ENCODE measurements around the gene FAAH. TPM values are rescaled to one million over a fixed set of nuclear protein-coding genes. Genes with fewer than 3 reads are reported as not detected.

Gene FAAH
- total and polyA plus RNA-seq, 2 of the 4 experiments (the other 2 are of a cell fraction): under 0.01 to 0.19 TPM

- TF ChIP-seq NFE2L2 (IDR thresholded peaks at IDR 0.05; ENCODE audit: low read depth, low read length) (no peak), FOS (IDR thresholded peaks at IDR 0.05; ENCODE audit: low read depth, low read length) (no peak), ELK1 (IDR thresholded peaks at IDR 0.05; ENCODE audit: borderline replicate concordance, low read depth, low read length) (no peak), CTCF (conservative IDR thresholded peaks at IDR 0.05; ENCODE audit: low read depth, low read length) (no peak)
- H3K27me3 ChIP-seq (ENCODE audit: control insufficient read depth, insufficient read depth, low read length): no peaks in the 10 kb centered on the region
- whole genome bisulfite sequencing, 2 experiments (ENCODE audit: extremely low coverage in 2 of 2, insufficient read length in 1 of 2): no CpG with 5 or more reads among the region's 5 CpGs
- H3K23ac ChIP-seq (ENCODE audit: low read depth, low read length): no peak overlapping the region
- no peak overlapping the region for H4K5ac ChIP-seq (ENCODE audit: low read depth, low read length)
- no peaks in the 10 kb centered on the region for H3K9me3 ChIP-seq (ENCODE audit: control insufficient read depth, insufficient read depth, low read length)
- no peak overlapping the region for H2BK120ac ChIP-seq (ENCODE audit: low read depth, low read length)
- no peak overlapping the region for H3K4ac ChIP-seq (ENCODE audit: low read depth, low read length)
- peaks cover 36% of the 10 kb centered on the region for H3K36me3 ChIP-seq (ENCODE audit: control insufficient read depth, insufficient read depth, low read length)
- H4K20me1 ChIP-seq (ENCODE audit: insufficient read depth, low read length): no peaks in the 10 kb centered on the region
- H4K8ac ChIP-seq (ENCODE audit: low read depth in 2 of 2, low read length in 2 of 2): no peak overlapping the region
- H2AFZ ChIP-seq (replicated peaks; ENCODE audit: low read length, poor library complexity): no peak overlapping the region
- no peaks in the 10 kb centered on the region for H3K79me1 ChIP-seq (ENCODE audit: low read depth in 1 of 2, low read length in 2 of 2)
- ChIA-PET POLR2A (ENCODE audit: unreplicated experiment) (no interaction called here), CTCF (no interaction called here)
- no TSS peak for BruUV-seq (replicated peaks)
- no peak overlapping the region for H3K14ac ChIP-seq (replicated peaks; ENCODE audit: low read depth, low read length)
- no peak overlapping the region for H4K91ac ChIP-seq (ENCODE audit: insufficient read depth, low read depth, low read length)
- no peak overlapping the region for H3K9ac ChIP-seq (ENCODE audit: low read depth, low read length)
- no peak overlapping the region for H2AK9ac ChIP-seq (replicated peaks; ENCODE audit: low read depth, low read length, poor library complexity)
- no peaks in the 10 kb centered on the region; the same call in 1 of the 2 replicates for H3K9me1 ChIP-seq (ENCODE audit: insufficient read depth, low read length)
- H3K4me3 ChIP-seq (ENCODE audit: insufficient read depth, low read depth, low read length): no peak overlapping the region
- no peaks in the 10 kb centered on the region for H3K4me1 ChIP-seq (ENCODE audit: control insufficient read depth, insufficient read depth, low read length)
- H3K18ac ChIP-seq (ENCODE audit: low read depth, low read length): no peak overlapping the region
- H2AK5ac ChIP-seq (ENCODE audit: low read depth, low read length): no peak overlapping the region
- H2BK20ac ChIP-seq (ENCODE audit: low read depth, low read length): no peak overlapping the region
- no peak overlapping the region for H3K27ac ChIP-seq (ENCODE audit: insufficient read depth, low read length)
- H3K4me2 ChIP-seq (ENCODE audit: low read depth, low read length): no peak overlapping the region
- in situ Hi-C loops (cut with MboI; ENCODE audit: low sequenced_read_pairs): no loop called here
- no peak overlapping the region for H3K56ac ChIP-seq (ENCODE audit: extremely low read depth, insufficient read depth, low read length)
- no peak overlapping the region for H2BK15ac ChIP-seq (ENCODE audit: low read depth, low read length)
- dilution Hi-C loops (cut with HindIII; ENCODE audit: low sequenced_read_pairs, unreplicated experiment): no loop called here
- intact Hi-C loops (cut with micrococcal nuclease): no loop called here
- no peak overlapping the region for H2BK5ac ChIP-seq (ENCODE audit: low read depth, low read length, poor library complexity, severe bottlenecking)
- DNase-seq: no peak
- ATAC-seq (ENCODE audit: low read depth): no peak
These were observed 31.0 kb upstream of the FAAH start for GRCh38 chr1:46363121-46363520.
